ENCODE data around the gene NUDCD3. TPM values are rescaled to one million over a fixed set of nuclear protein-coding genes. Genes with fewer than 3 reads are reported as not detected.
A peak's percentile ranks its signal among the peaks of the same experiment; 100 is the strongest.

Gene NUDCD3
- total RNA-seq, 3 donors from 2014 or later, result 52.1 to 64.0 (median 60.0) TPM

- Histone ChIP-seq H3K36me3 (peaks cover 6% of the 10 kb centered on the region), H3K4me1 (no peaks in the 10 kb centered on the region), H3K4me3 (no peak overlapping the region), H3K27me3 (no peaks in the 10 kb centered on the region), H3K9me3 (no peaks in the 10 kb centered on the region), H3K27ac (no peak overlapping the region)
- TF ChIP-seq, protein P1, sequence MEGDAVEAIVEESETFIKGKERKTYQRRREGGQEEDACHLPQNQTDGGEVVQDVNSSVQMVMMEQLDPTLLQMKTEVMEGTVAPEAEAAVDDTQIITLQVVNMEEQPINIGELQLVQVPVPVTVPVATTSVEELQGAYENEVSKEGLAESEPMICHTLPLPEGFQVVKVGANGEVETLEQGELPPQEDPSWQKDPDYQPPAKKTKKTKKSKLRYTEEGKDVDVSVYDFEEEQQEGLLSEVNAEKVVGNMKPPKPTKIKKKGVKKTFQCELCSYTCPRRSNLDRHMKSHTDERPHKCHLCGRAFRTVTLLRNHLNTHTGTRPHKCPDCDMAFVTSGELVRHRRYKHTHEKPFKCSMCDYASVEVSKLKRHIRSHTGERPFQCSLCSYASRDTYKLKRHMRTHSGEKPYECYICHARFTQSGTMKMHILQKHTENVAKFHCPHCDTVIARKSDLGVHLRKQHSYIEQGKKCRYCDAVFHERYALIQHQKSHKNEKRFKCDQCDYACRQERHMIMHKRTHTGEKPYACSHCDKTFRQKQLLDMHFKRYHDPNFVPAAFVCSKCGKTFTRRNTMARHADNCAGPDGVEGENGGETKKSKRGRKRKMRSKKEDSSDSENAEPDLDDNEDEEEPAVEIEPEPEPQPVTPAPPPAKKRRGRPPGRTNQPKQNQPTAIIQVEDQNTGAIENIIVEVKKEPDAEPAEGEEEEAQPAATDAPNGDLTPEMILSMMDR (IDR thresholded peaks at IDR 0.05), result no peak
- TF ChIP-seq POLR2A (IDR thresholded peaks at IDR 0.05) (no peak), POLR2AphosphoS5 (IDR thresholded peaks at IDR 0.05) (no peak)
- peak in 1 of 2 donors; percentile 12 for DNase-seq (ENCODE audit: low spot score in 2 of 2)
- intact Hi-C loops (cut with DNase I; ENCODE audit: low total_unique reads), result no loop called here
Observed at GRCh38 chr7:44379366-44380188, 110.9 kb downstream of the NUDCD3 start.

GRCh38 chr7:44378744-44379143 lies 111.7 kb downstream of the NUDCD3 start:
- Histone ChIP-seq H3K36me3 (no peaks in the 10 kb centered on the region), H3K4me1 (no peaks in the 10 kb centered on the region), H3K27me3 (no peaks in the 10 kb centered on the region), H3K27ac (no peak overlapping the region), H3K9me3 (no peaks in the 10 kb centered on the region), H3K4me3 (no peak overlapping the region)
- DNase-seq (ENCODE audit: low spot score in 2 of 2), result no peak
- intact Hi-C loops (cut with DNase I; ENCODE audit: low total_unique reads), result no loop called here
- TF ChIP-seq POLR2AphosphoS5 (IDR thresholded peaks at IDR 0.05), result no peak
- no peak for TF ChIP-seq POLR2A (IDR thresholded peaks at IDR 0.05)
- TF ChIP-seq, protein P1 (IDR thresholded peaks at IDR 0.05), result no peak

DNA sequence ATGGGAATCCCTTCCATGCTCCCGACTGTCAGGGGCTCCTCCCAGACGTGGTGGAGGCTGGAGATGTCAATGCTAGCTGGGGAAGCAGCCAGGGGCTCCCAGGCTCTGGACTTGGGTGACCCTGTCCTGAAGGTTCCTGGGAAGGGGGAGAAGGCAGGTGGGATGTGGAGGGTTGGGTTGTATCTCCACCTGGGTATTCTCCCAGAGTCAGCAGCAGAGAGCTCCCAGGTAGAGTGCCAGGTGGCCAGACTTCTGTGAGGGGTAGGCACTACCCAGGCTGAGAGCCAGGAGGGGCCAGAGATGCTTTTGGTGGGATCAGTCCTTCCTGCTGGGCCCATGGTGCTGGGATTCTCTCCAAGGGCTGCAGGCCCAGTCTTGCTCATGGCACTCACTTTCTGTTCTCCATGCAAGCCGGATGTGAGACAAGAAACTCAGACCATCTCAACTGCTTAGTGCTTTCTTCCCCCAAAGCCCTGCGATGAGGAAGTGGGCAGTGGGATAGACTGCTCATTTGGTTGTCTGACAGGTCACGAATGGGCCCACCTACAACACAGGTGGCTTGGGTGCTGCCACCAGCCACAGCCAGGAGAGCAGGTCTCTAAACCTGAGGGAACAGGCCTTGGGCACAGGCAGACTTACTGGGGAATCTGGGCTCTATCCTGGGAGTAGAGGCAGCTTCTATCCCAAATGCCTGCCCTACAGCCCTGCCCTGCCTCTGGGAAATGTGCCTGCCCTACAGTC lies 112.6 kb downstream of the NUDCD3 start:
- Histone ChIP-seq H3K36me3 (no peaks in the 10 kb centered on the region), H3K27me3 (no peaks in the 10 kb centered on the region), H3K4me1 (no peaks in the 10 kb centered on the region), H3K27ac (no peak overlapping the region), H3K9me3 (no peaks in the 10 kb centered on the region), H3K4me3 (no peak overlapping the region)
- intact Hi-C loops (cut with DNase I; ENCODE audit: low total_unique reads), result no loop called here
- no peak for TF ChIP-seq POLR2AphosphoS5 (IDR thresholded peaks at IDR 0.05)
- TF ChIP-seq, protein P1 (IDR thresholded peaks at IDR 0.05), result no peak
- no peak for TF ChIP-seq POLR2A (IDR thresholded peaks at IDR 0.05)
- DNase-seq (ENCODE audit: low spot score in 2 of 2), result no peak

DNA sequence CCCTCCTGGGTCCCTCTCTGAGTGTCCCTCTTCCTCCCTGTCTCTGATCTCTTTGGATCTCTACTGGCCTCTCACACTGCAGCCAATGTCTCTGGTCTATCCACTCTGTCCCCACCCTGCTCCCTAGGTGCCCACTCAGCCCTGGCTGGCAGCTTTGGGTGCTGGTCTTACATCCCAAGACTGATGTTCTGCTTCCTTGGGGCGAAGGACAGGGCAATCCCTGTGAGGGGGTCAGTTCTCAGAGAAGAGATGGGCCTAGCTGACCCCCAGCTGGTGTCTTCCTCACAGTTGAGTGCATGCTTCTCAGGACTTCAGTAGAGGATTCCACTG lies 113.4 kb downstream of the NUDCD3 start:
- Histone ChIP-seq H3K4me3 (no peak overlapping the region), H3K27me3 (no peaks in the 10 kb centered on the region), H3K36me3 (no peaks in the 10 kb centered on the region), H3K4me1 (no peaks in the 10 kb centered on the region), H3K9me3 (no peaks in the 10 kb centered on the region), H3K27ac (no peak overlapping the region)
- DNase-seq (ENCODE audit: low spot score in 2 of 2), result no peak
- TF ChIP-seq POLR2A (IDR thresholded peaks at IDR 0.05), result no peak
- no peak for TF ChIP-seq POLR2AphosphoS5 (IDR thresholded peaks at IDR 0.05)
- TF ChIP-seq, protein P1 (IDR thresholded peaks at IDR 0.05), result no peak
- intact Hi-C loops (cut with DNase I; ENCODE audit: low total_unique reads), result no loop called here
